PFSK-1 (cell line): ENCODE data around the gene BACH1.

Source experiments
- POLR2AphosphoS5 ChIP-seq: IDR thresholded peaks from 2 replicates; pipeline ENCODE4 v1.6.1; 2012; ENCODE audit warnings: low read depth, mild to moderate bottlenecking, control low read depth, low read length, moderate library complexity
- SIN3A ChIP-seq: IDR thresholded peaks from 2 replicates; pipeline ENCODE4 v1.6.1; 2012; ENCODE audit warnings: mild to moderate bottlenecking, low read length, moderate library complexity, borderline replicate concordance; ENCODE audit not compliant: insufficient read depth

- TF ChIP-seq POLR2AphosphoS5 (no peak), SIN3A (no peak)
Observed at GRCh38 chr21:29351691-29352090, 53.0 kb downstream of the BACH1 start.
